Suprapubic skin (tissue), 3 donors: ENCODE measurements around the gene CBFA2T3.

Source experiments
- POLR2AphosphoS5 ChIP-seq, 3 donors: sonication (generic); formaldehyde crosslinking; IDR thresholded peaks; one replicate each; pipeline ENCODE4 v1.6.1; 2017; ENCODE audit warnings: antibody characterized with exemption in 3 of 3
- TF ChIP-seq, protein P1 (sequence below), 2 donors: fragments of 200-600 bp in 1 of 2; fragments of 450-650 bp in 1 of 2; sonication (generic) in 1 of 2; IDR thresholded peaks; one replicate each; pipeline ENCODE4 v1.5.1; 2016 to 2019; ENCODE audit warnings: antibody characterized with exemption in 2 of 2, mild to moderate bottlenecking in 1 of 2, moderate library complexity in 1 of 2

DNA sequence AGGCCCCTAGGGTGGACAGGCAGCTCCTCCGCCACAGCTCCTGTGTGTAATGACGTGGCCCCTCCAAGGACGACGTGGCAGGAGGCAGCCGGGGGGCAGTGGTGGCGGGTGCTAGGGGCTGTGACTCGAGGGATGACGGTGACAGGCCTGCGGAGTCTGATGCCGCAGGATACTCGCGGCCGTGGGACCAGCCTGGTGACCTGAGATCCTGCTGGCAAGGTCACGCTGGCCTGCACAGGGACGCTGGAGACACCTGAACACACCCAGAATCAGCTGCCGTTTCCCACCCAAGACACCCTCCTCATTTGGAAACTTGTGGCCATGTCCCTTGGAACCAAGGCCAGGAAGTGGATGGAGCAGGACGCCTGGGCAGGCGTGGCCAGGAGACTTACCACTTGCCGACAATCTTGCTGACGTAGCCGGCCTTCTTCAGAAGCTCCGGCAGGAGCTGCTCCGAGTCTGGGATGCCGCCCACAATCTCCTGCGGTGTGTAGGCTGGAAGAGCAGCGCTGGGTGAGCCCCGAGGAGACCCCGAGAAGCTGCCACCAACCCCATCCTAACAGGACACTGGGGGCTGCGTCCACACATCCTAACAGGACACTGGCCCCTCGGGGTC is 136.3 kb downstream of the CBFA2T3 start:
- TF ChIP-seq, protein P1, sequence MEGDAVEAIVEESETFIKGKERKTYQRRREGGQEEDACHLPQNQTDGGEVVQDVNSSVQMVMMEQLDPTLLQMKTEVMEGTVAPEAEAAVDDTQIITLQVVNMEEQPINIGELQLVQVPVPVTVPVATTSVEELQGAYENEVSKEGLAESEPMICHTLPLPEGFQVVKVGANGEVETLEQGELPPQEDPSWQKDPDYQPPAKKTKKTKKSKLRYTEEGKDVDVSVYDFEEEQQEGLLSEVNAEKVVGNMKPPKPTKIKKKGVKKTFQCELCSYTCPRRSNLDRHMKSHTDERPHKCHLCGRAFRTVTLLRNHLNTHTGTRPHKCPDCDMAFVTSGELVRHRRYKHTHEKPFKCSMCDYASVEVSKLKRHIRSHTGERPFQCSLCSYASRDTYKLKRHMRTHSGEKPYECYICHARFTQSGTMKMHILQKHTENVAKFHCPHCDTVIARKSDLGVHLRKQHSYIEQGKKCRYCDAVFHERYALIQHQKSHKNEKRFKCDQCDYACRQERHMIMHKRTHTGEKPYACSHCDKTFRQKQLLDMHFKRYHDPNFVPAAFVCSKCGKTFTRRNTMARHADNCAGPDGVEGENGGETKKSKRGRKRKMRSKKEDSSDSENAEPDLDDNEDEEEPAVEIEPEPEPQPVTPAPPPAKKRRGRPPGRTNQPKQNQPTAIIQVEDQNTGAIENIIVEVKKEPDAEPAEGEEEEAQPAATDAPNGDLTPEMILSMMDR (IDR thresholded peaks at IDR 0.05): no peak
- TF ChIP-seq POLR2AphosphoS5 (IDR thresholded peaks at IDR 0.05): no peak
